HepG2 (cell line): ENCODE results near the gene TNFSF12. TPM values are rescaled to one million over a fixed set of nuclear protein-coding genes. Genes with fewer than 3 reads are reported as not detected.

Experiments used
- ATF1 ChIP-seq: IDR thresholded peaks from 2 replicates; pipeline ENCODE4 v1.6.1; 2016; ENCODE audit warnings: mild to moderate bottlenecking, control low read depth
- ATF6 ChIP-seq: sonication (generic); formaldehyde crosslinking; conservative IDR thresholded peaks from 2 replicates; pipeline ENCODE4 v1.4.0; 2020; ENCODE audit warnings: missing genetic modification reagents
- ATF7 ChIP-seq, 2 experiments: fragments of 450-650 bp in 1 of 2; sonication (generic) in 1 of 2; formaldehyde crosslinking in 1 of 2; IDR thresholded peaks; 2 replicates each; pipeline versions ENCODE4 v1.4.0 to v1.6.1; 2016 to 2020; ENCODE audit warnings: antibody characterized with exemption in 1 of 2, mild to moderate bottlenecking in 1 of 2, missing genetic modification reagents in 1 of 2
- CBFB ChIP-seq: sonication (generic); formaldehyde crosslinking; IDR thresholded peaks from 2 replicates; pipeline ENCODE4 v1.4.0; 2020; ENCODE audit warnings: missing genetic modification reagents
- DBP ChIP-seq: sonication (generic); formaldehyde crosslinking; IDR thresholded peaks from 2 replicates; pipeline ENCODE4 v1.4.0; 2020; ENCODE audit warnings: missing genetic modification reagents; ENCODE audit errors: not compliant biosample characterization
- DPF2 ChIP-seq: sonication (generic); formaldehyde crosslinking; IDR thresholded peaks from 2 replicates; pipeline ENCODE4 v1.4.0; 2020; ENCODE audit warnings: mild to moderate bottlenecking, low read depth, missing genetic modification reagents, borderline replicate concordance
- HHEX ChIP-seq: IDR thresholded peaks from 2 replicates; pipeline ENCODE4 v1.6.1; 2016; ENCODE audit warnings: control low read depth
- KLF11 ChIP-seq: IDR thresholded peaks from 2 replicates; pipeline ENCODE4 v1.6.1; 2016; ENCODE audit warnings: missing compliant biosample characterization
- MEIS1 ChIP-seq: sonication (generic); formaldehyde crosslinking; IDR thresholded peaks from 2 replicates; pipeline ENCODE4 v1.9.0; 2021; ENCODE audit warnings: mild to moderate bottlenecking, missing genetic modification reagents, moderate library complexity, borderline replicate concordance
- MEIS2 ChIP-seq: sonication (generic); formaldehyde crosslinking; IDR thresholded peaks from 2 replicates; pipeline ENCODE4 v1.9.0; 2021; ENCODE audit warnings: mild to moderate bottlenecking, missing genetic modification reagents
- MXI1 ChIP-seq: IDR thresholded peaks from 3 replicates; pipeline ENCODE4 v1.6.1; 2012; ENCODE audit warnings: low read depth, low read length, inconsistent platforms, borderline replicate concordance
- NBN ChIP-seq: fragments of 450-650 bp; conservative IDR thresholded peaks from 2 replicates; pipeline ENCODE4 v1.6.1; 2017
- POLR2AphosphoS5 ChIP-seq: IDR thresholded peaks from 2 replicates; pipeline ENCODE4 v1.6.1; 2012; ENCODE audit warnings: low read depth, low read length
- RAD51 ChIP-seq: fragments of 450-650 bp; IDR thresholded peaks from 2 replicates; pipeline ENCODE4 v1.6.1; 2016; ENCODE audit warnings: borderline replicate concordance
- RARA ChIP-seq: IDR thresholded peaks from 2 replicates; pipeline ENCODE4 v1.6.1; 2016; ENCODE audit warnings: missing genetic modification reagents, missing compliant biosample characterization
- RFX3 ChIP-seq: IDR thresholded peaks from 2 replicates; pipeline ENCODE4 v1.6.1; 2016; ENCODE audit warnings: missing biosample characterization, missing genetic modification reagents
- SNAPC5 ChIP-seq: sonication (generic); formaldehyde crosslinking; IDR thresholded peaks from 2 replicates; pipeline ENCODE4 v1.8.1; 2023; ENCODE audit warnings: mild to moderate bottlenecking, missing genetic modification reagents, borderline replicate concordance
- ZBTB44 ChIP-seq: sonication (generic); formaldehyde crosslinking; IDR thresholded peaks from 2 replicates; pipeline ENCODE4 v1.4.0; 2020; ENCODE audit warnings: missing genetic modification reagents
- ZNF101 ChIP-seq: sonication (generic); formaldehyde crosslinking; IDR thresholded peaks from 2 replicates; pipeline ENCODE4 v1.4.0; 2020; ENCODE audit warnings: mild to moderate bottlenecking, low read depth, missing genetic modification reagents, borderline replicate concordance
- ZNF432 ChIP-seq: sonication (generic); formaldehyde crosslinking; IDR thresholded peaks from 2 replicates; pipeline ENCODE4 v1.5.0; 2020; ENCODE audit warnings: missing genetic modification reagents, mild to moderate bottlenecking, borderline replicate concordance
- ZNF446 ChIP-seq: sonication (generic); formaldehyde crosslinking; IDR thresholded peaks from 2 replicates; pipeline ENCODE4 v1.5.0; 2020; ENCODE audit warnings: mild to moderate bottlenecking, missing genetic modification reagents
- ZNF550 ChIP-seq: sonication (generic); formaldehyde crosslinking; IDR thresholded peaks from 2 replicates; pipeline ENCODE4 v1.4.0; 2020; ENCODE audit warnings: mild to moderate bottlenecking, missing genetic modification reagents, borderline replicate concordance
- ZNF619 ChIP-seq: sonication (generic); formaldehyde crosslinking; IDR thresholded peaks from 2 replicates; pipeline ENCODE4 v1.4.0; 2020; ENCODE audit warnings: mild to moderate bottlenecking, missing genetic modification reagents
- ZNF703 ChIP-seq: sonication (generic); formaldehyde crosslinking; IDR thresholded peaks from 2 replicates; pipeline ENCODE4 v1.5.1; 2020; ENCODE audit warnings: missing genetic modification reagents, mild to moderate bottlenecking, moderate library complexity, borderline replicate concordance
- ZNF761 ChIP-seq: sonication (generic); formaldehyde crosslinking; conservative IDR thresholded peaks from 2 replicates; pipeline ENCODE4 v1.4.0; 2020; ENCODE audit warnings: mild to moderate bottlenecking, missing genetic modification reagents
- ZNF768 ChIP-seq: sonication (generic); formaldehyde crosslinking; IDR thresholded peaks from 2 replicates; pipeline ENCODE4 v1.4.0; 2020; ENCODE audit warnings: missing genetic modification reagents
- polyA plus RNA-seq, 8 experiments: library from polyadenylated mRNA; depleted of rRNA in 3 of 8; stranded (reverse) in 7 of 8; unstranded in 1 of 8; fragments of >200 nt; fragmentation: Illumina TruSeq in 4 of 8; extraction: Trizol in 4 of 8; gene quantifications; 2 replicates each; pipeline versions ENCODE4 v1.2.1 to v1.2.3, GENCODE V29; 2011 to 2016; ENCODE audit warnings: low read depth in 4 of 8, missing spikeins in 1 of 8, mixed read lengths in 1 of 8; ENCODE audit not compliant: insufficient read depth in 1 of 8
- total RNA-seq, 5 experiments: library from RNA; depleted of rRNA; stranded (reverse); fragments of >200 nt; fragmentation: Illumina TruSeq; extraction: Trizol; gene quantifications; 2 replicates each; pipeline ENCODE4 v1.2.3, GENCODE V29; 2016; ENCODE audit warnings: low read depth in 1 of 5
- TF ChIP-seq, protein P1 (sequence below): sonication (generic); formaldehyde crosslinking; IDR thresholded peaks from 2 replicates; pipeline ENCODE4 v1.4.0; 2020; ENCODE audit warnings: missing genetic modification reagents

TNFSF12 gene
- total and polyA plus RNA-seq, 2 of the 13 experiments (the other 11 are each of a cell fraction or from before 2014, with no cell fraction given), result 0.93 to 7.2 TPM

DNA sequence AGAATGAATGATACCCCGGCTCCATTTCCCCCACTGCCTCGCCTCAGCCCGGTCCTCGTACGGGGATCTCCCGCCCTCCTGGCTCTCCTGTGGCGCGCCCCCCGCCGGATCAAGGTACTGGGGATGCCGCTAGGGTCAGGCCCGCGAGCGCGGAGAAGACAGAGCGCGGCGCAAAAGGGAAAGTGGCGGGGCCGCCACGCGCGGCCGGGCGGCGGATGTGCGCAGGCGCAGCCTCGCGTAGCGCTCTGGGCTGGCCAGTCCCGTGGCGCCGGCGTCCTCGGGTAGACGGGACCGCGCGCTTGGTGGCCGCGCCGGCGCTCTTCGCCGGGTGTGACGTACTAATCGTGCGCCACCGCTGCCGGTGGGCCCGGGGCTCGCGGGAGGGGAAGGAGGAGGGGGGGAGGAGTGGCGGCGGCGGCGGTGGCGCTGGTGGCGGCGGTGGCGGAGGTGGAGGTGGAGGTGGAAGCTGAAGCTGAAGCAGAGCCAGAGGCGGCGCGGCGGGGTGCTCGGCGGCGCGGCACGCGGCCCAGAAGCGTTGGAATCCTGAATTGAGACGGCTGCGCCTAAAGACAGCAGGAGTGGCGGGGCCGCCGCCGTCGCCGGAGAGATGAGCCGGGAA is 12.8 kb downstream of the TNFSF12 start, which contains the start of gene SENP3 (continued):
- TF ChIP-seq ZBTB44 (CRISPR knock-in tag) (no peak), RARA (CRISPR knock-in tag) (no peak), ZNF101 (CRISPR knock-in tag) (no peak), RFX3 (CRISPR knock-in tag) (no peak), ZNF619 (CRISPR knock-in tag) (no peak), ZNF768 (no peak; the same call in 1 of the 2 replicates), ATF6 (CRISPR knock-in tag) (no peak), MXI1 (peak; percentile 76; the same call in 2 of the 3 replicates), ATF1 (CRISPR knock-in tag) (no peak; the same call in 1 of the 2 replicates), SNAPC5 (CRISPR knock-in tag) (no peak), CBFB (CRISPR knock-in tag) (no peak), RAD51 (no peak), ATF7 (IDR thresholded peaks at IDR 0.05) (no peak), ATF7 (CRISPR knock-in tag; IDR thresholded peaks at IDR 0.05) (no peak), HHEX (CRISPR knock-in tag) (no peak), ZNF432 (no peak), DPF2 (no peak), ZNF761 (CRISPR knock-in tag) (peak; percentile 90), DBP (no peak), POLR2AphosphoS5 (peak; percentile 60), MEIS1 (CRISPR knock-in tag) (0 out of 2 replicates have a peak, but pooled peaks have one; percentile 33), ZNF446 (CRISPR knock-in tag) (no peak), KLF11 (CRISPR knock-in tag) (no peak), NBN (no peak), ZNF703 (no peak), ZNF550 (no peak), MEIS2 (CRISPR knock-in tag) (no peak)
- TF ChIP-seq, protein P1, sequence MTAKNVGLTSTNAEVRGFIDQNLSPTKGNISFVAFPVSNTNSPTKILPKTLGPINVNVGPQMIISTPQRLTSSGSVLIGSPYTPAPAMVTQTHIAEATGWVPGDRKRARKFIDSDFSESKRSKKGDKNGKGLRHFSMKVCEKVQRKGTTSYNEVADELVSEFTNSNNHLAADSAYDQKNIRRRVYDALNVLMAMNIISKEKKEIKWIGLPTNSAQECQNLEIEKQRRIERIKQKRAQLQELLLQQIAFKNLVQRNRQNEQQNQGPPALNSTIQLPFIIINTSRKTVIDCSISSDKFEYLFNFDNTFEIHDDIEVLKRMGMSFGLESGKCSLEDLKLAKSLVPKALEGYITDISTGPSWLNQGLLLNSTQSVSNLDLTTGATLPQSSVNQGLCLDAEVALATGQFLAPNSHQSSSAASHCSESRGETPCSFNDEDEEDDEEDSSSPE, result peak; percentile 69; the same call in 1 of the 2 replicates
